Esophagus squamous epithelium (tissue), 5 donors: ENCODE data around the gene CUTA. TPM values are rescaled to one million over a fixed set of nuclear protein-coding genes. Genes with fewer than 3 reads are reported as not detected.

Experiments
- DNase-seq: peaks from one replicate; lab custom pipeline; 2025; lab: John Stamatoyannopoulos, UW
- H3K27ac ChIP-seq, 4 donors: fragments of 200-600 bp; sonication (generic); one replicate each; pipeline ENCODE4 v1.5.1; 2016 to 2019; ENCODE audit warnings: mild to moderate bottlenecking in 1 of 4
- H3K27me3 ChIP-seq, 4 donors: fragments of 200-600 bp; sonication (generic); 1 replicate in 3 of 4; 2 replicates in 1 of 4; pipeline versions ENCODE4 v1.5.1 to v1.6.0; 2017 to 2021; ENCODE audit warnings: antibody characterized with exemption in 1 of 4
- H3K36me3 ChIP-seq, 3 donors: fragments of 200-600 bp; sonication (generic); one replicate each; pipeline ENCODE4 v1.5.1; 2016 to 2019
- H3K4me1 ChIP-seq, 3 donors: fragments of 200-600 bp; sonication (generic); one replicate each; pipeline ENCODE4 v1.5.1; 2017 to 2019
- H3K4me3 ChIP-seq, 4 donors: fragments of 200-600 bp; sonication (generic); 1 replicate in 3 of 4; 2 replicates in 1 of 4; pipeline ENCODE4 v1.5.1; 2016 to 2019; ENCODE audit warnings: mild to moderate bottlenecking in 2 of 4, moderate library complexity in 1 of 4
- H3K9me3 ChIP-seq, 3 donors: fragments of 200-600 bp; sonication (generic); one replicate each; pipeline ENCODE4 v1.5.1; 2016 to 2019
- POLR2A ChIP-seq, 4 donors: fragments of 450-650 bp; IDR thresholded peaks; one replicate each; pipeline ENCODE4 v1.6.1; 2017; ENCODE audit warnings: antibody characterized with exemption in 4 of 4, mild to moderate bottlenecking in 4 of 4, moderate library complexity in 3 of 4
- WGBS, 2 donors: methylation state at CpG; one replicate each; pipeline ENCODE4 v1.1.5; 2018; 5-methylcytosine and 5-hydroxymethylcytosine counted together
- intact Hi-C: fragments of 100-400 bp; cut with DNase I; formaldehyde crosslinking; loops from one replicate; pipeline ENCODE4 v1.15.0; 2022
- total RNA-seq, 4 donors: library from RNA; depleted of rRNA; stranded (reverse); fragments of >200 nt; gene quantifications; one replicate each; pipeline ENCODE4 v1.1.0, GENCODE V29; 2016
- TF ChIP-seq, protein P1 (sequence below), 6 experiments: fragments of 450-650 bp in 4 of 6; fragments of 200-600 bp in 2 of 6; sonication (generic) in 2 of 6; IDR thresholded peaks; one replicate each; pipeline ENCODE4 v1.5.1; 2016 to 2019; ENCODE audit warnings: antibody characterized with exemption in 6 of 6, mild to moderate bottlenecking in 4 of 6, moderate library complexity in 4 of 6
- donor health status: DM: yes; HTN: yes; CAD: no.

The CUTA gene
- total RNA-seq, 4 donors from 2014 or later: 46.0 to 93.1 (median 69.4) TPM

- Histone ChIP-seq H3K4me1 (peaks cover 50 to 85% (median 57%) of the 10 kb centered on the region in 3 donors), H3K36me3 (peaks cover 0 to 10% (median 0%) of the 10 kb centered on the region in 3 donors), H3K27me3 (no peaks in the 10 kb centered on the region), H3K27ac (peak overlapping the region; percentile 75 to 96 (median 88)), H3K9me3 (no peaks in the 10 kb centered on the region), H3K4me3 (peak overlapping the region; percentile 39 to 68 (median 56))
- DNase-seq: no peak
- WGBS, 2 donors: 2% methylated on average over 6 to 24 of the region's 33 CpGs
- peak in 1 of 4 donors; percentile 7 for TF ChIP-seq POLR2A (IDR thresholded peaks at IDR 0.05)
- TF ChIP-seq, protein P1, sequence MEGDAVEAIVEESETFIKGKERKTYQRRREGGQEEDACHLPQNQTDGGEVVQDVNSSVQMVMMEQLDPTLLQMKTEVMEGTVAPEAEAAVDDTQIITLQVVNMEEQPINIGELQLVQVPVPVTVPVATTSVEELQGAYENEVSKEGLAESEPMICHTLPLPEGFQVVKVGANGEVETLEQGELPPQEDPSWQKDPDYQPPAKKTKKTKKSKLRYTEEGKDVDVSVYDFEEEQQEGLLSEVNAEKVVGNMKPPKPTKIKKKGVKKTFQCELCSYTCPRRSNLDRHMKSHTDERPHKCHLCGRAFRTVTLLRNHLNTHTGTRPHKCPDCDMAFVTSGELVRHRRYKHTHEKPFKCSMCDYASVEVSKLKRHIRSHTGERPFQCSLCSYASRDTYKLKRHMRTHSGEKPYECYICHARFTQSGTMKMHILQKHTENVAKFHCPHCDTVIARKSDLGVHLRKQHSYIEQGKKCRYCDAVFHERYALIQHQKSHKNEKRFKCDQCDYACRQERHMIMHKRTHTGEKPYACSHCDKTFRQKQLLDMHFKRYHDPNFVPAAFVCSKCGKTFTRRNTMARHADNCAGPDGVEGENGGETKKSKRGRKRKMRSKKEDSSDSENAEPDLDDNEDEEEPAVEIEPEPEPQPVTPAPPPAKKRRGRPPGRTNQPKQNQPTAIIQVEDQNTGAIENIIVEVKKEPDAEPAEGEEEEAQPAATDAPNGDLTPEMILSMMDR (IDR thresholded peaks at IDR 0.05): peak in 4 of 6 experiments; percentile 33 to 69 (median 49)
- intact Hi-C loops: no loop called here
Observed at GRCh38 chr6:33428224-33428965, 10.5 kb upstream of the CUTA start.

DNA sequence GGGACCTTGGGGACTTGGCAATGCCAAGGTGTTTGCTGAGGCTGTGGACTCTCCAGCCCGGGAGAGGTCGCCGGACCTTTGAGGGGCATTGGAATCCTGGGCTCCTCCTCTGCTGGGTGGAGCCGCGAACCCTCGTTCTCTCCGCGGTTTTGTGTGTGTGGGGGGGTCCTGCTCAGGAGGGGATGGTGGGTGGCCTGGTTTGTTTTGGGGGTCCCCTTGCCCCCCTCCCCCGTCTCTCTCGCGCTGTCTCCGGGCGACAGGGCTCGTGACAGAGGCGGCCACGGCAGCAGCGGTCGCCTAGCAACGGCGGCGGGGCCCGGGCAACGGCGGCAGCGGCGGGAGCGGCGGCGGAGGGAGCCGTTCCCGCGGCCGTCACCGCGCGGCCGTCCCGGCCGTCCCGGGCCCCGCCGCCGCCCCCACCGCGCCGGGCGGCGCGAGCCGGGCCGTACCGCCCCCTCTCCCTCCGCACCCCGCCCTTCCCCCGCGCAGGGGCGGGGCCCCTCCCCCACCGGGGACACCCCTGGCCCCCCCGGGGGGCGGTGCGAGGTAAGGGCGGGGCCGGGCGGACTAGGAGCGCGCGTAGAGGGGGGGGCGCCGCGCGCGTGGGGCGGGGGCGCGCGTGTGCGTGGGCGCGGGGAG lies 9.8 kb upstream of the CUTA start:
- H3K4me3 ChIP-seq: peak overlapping the region; percentile 39 to 68 (median 56)
- H3K4me1 ChIP-seq: peaks cover 50 to 81% (median 57%) of the 10 kb centered on the region in 3 donors
- WGBS, 2 donors: 0% methylated on average over 3 of the region's 79 CpGs; no CpG with 5 or more reads in 1 of the 2 donors
- peaks cover 0 to 4% (median 0%) of the 10 kb centered on the region in 3 donors for H3K36me3 ChIP-seq
- intact Hi-C loops: no loop called here
- H3K27ac ChIP-seq: peak overlapping the region; percentile 75 to 96 (median 94)
- H3K9me3 ChIP-seq: no peaks in the 10 kb centered on the region
- no peaks in the 10 kb centered on the region for H3K27me3 ChIP-seq
- TF ChIP-seq, protein P1 (IDR thresholded peaks at IDR 0.05): no peak
- TF ChIP-seq POLR2A (IDR thresholded peaks at IDR 0.05): no peak
- DNase-seq: no peak

DNA sequence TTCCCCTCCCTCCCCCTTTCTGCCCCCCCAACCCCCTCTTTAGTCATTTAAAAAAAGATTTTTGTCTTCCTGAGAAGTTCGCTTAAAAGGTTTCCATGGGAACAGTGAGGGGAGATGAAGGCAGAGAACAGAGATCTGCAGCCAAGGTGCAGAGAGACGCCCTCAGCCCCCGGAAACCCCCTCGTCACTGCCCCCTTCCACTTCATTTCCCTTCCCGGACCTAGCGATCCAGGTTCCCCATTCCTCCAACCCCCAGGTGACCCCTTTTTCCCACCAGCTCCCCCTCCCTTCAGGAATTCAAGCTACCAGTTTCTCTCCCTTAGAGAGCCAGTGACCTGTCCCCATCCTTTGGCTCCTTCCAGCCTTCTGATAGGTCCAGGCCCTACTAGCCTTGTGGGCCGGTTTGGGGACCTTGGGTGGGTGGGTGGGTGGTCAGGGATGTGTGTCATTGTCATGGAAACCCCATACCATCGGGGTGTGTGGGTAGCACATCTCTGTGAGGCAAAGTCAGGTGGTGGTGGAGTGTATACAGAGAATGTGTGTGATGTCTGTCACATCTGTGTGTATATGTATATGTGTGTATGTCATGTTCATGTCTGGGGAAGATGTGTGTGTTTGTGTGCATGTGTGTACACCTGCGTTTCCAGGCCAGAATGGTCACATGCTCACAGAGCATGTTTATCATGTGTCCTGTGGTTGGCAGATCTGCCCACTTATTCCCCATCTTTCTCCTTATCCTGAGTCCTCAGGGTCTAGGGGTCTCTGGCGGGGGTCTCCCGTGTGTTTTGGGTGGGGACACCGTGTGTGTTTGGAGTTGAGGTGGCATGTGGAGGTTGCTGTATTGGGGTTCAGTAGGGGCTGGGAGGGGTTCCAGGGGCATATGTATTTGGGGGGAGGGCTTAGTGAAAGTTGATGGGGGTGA lies 8.9 kb upstream of the CUTA start:
- intact Hi-C loops: no loop called here

DNA sequence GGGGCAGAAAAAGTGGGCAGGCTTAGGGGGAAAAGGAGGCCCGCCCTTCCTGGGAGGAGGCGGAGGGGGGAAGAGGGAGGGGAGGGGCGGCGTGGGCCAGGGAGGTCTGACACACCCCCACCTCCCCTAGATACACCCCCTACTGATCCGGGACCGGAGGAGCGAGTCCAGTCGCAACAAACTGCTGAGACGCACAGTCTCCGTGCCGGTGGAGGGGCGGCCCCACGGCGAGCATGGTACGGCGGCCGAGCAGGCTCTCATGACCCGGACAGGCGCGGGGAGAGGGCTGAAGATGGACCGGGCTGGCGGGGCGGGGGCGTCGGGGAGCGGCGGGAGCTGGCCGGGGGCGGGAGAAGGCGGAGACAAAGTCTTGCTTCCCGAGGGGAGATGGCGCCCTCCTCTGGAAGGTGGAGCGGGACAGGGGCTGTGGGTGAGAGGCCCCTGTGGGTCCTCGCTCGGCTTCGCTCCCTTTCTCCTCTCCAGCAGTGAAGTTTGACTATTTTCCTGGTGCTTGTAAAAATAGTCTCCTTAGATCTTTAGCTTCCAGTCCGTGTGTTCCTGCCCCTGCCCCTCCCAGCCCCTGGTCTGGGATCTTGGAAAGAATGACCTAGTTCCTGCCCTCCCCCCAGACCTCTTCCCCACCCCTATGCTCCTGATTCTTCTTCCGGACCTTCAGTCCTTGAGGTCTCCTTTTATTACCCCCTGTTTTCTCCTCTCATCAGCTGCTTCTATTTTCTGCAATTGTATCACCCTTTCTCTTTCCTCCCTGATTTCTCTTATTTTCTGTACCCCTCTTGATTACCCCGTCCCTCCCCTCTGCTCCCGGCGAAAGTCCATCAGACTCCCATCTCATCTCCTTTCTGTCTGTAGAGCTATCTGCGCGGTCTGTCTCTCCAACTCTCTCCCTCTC lies 8.0 kb upstream of the CUTA start:
- DNase-seq: no peak
- H3K36me3 ChIP-seq: no peaks in the 10 kb centered on the region
- TF ChIP-seq, protein P1 (IDR thresholded peaks at IDR 0.05): peak; percentile 25 to 56 (median 50)
- TF ChIP-seq POLR2A (IDR thresholded peaks at IDR 0.05): peak in 1 of 4 donors; percentile 48
- peaks cover 40 to 70% (median 49%) of the 10 kb centered on the region in 3 donors for H3K4me1 ChIP-seq
- no peaks in the 10 kb centered on the region for H3K9me3 ChIP-seq
- H3K4me3 ChIP-seq: peak overlapping the region; percentile 52 to 68 (median 62)
- 0 to 1% methylated on average over 17 to 25 of the region's 43 CpGs for WGBS, 2 donors
- intact Hi-C loops: no loop called here
- H3K27me3 ChIP-seq: no peaks in the 10 kb centered on the region
- peak overlapping the region; percentile 91 to 96 (median 94) for H3K27ac ChIP-seq

More for the DNA sequence above, 8.9 kb upstream of the CUTA start:
- no peak for TF ChIP-seq POLR2A (IDR thresholded peaks at IDR 0.05)
- TF ChIP-seq, protein P1 (IDR thresholded peaks at IDR 0.05): no peak
- Histone ChIP-seq H3K9me3 (no peaks in the 10 kb centered on the region), H3K27me3 (no peaks in the 10 kb centered on the region), H3K27ac (peak overlapping the region; percentile 91 to 96 (median 94)), H3K36me3 (no peaks in the 10 kb centered on the region), H3K4me3 (peak overlapping the region; percentile 52 to 68 (median 62)), H3K4me1 (peaks cover 49 to 74% (median 56%) of the 10 kb centered on the region in 3 donors)
- no peak for DNase-seq
- WGBS, 2 donors: 3% methylated on average over 8 to 10 of the region's 12 CpGs
